Measurements from ENCODE around the gene FXYD7. TPM values are rescaled to one million over a fixed set of nuclear protein-coding genes. Genes with fewer than 3 reads are reported as not detected.

FXYD7 gene
- polyA plus RNA-seq, 1 donor (not counting 4 experiments of a cell fraction or from before 2014, with no cell fraction given), result not detected

DNA sequence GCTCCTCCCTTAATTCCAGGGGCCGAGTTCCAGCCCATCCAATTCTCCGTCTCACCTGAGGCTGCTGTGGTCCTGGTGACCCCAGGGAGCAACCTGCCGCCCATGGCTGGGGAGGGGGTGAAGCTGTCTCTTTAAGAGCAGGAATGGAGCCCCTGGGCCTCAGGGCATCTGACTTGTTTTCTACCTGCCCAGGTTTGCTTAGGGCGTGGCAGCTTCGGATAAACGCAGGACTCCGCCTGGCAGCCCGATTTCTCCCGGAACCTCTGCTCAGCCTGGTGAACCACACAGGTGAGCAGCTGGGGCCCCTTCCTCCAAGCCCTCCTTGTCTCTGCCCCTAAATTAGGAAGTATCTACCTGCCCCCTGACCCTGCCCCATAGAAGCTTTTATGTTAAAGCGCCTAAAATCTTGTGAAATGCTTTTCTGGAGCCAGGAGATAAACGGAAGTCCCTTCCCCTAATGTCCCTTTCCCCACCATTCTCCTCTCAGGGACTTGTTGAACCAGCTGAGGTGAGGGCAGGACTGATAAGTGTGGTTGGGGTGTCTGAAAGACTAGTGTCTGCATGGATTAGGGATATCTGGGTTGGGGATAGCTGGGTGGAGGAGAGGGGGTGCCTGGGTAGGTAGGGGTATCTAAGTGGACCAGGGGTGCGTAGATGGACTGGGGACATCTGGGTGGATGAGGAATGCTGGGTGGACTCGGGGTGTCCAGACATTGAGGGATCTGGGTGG is 26.8 kb upstream of the FXYD7 start:
- peak overlapping the region; percentile 93 to 95 (median 94) for H3K4me3 ChIP-seq (ENCODE audit: control insufficient read depth in 2 of 3, extremely low read depth in 1 of 3, insufficient read depth in 2 of 3, low read depth in 1 of 3, low read length in 3 of 3)
- H3K79me2 ChIP-seq (ENCODE audit: control insufficient read depth, insufficient read depth, low read length), result peaks cover 35% of the 10 kb centered on the region
- peaks cover 4 to 14% of the 10 kb centered on the region in 2 experiments for H3K36me3 ChIP-seq (ENCODE audit: control insufficient read depth in 2 of 2, extremely low read depth in 1 of 2, insufficient read depth in 2 of 2, low read length in 2 of 2)
- no peaks in the 10 kb centered on the region for H3K9me3 ChIP-seq (ENCODE audit: control insufficient read depth, low read depth, low read length)
- FAIRE-seq (peak; percentile 84), DNase-seq (ENCODE audit: low read depth, low spot score) (no peak)
- no peaks in the 10 kb centered on the region for H4K20me1 ChIP-seq (ENCODE audit: control insufficient read depth, extremely low read depth, insufficient read depth, low read length)
- dilution Hi-C loops (cut with MboI; ENCODE audit: extremely low pct_ligation_motif_present, low sequenced_read_pairs), result no loop called here
- H2AFZ ChIP-seq (ENCODE audit: control insufficient read depth, low read length), result peak overlapping the region; percentile 85
- no peaks in the 10 kb centered on the region for H3K27me3 ChIP-seq (ENCODE audit: control insufficient read depth, extremely low read depth, insufficient read depth, low read length)
- H3K4me2 ChIP-seq (ENCODE audit: control insufficient read depth, extremely low read depth, insufficient read depth, low read depth, low read length), result peak overlapping the region; percentile 100
- peak overlapping the region; percentile 91 for H3K9ac ChIP-seq (ENCODE audit: control insufficient read depth, extremely low read depth, insufficient read depth, low read length)
- H3K27ac ChIP-seq (ENCODE audit: control insufficient read depth, insufficient read depth, low read length), result peak overlapping the region; percentile 87
- no peaks in the 10 kb centered on the region for H3K9me1 ChIP-seq (ENCODE audit: control insufficient read depth, extremely low read depth, insufficient read depth, low read length)
- no peak for TF ChIP-seq CTCF (optimal IDR thresholded peaks at IDR 0.05 in 1 of 3, IDR thresholded peaks at IDR 0.05 in 1 of 3, conservative IDR thresholded peaks at IDR 0.05 in 1 of 3; ENCODE audit: extremely low read depth in 1 of 3, insufficient read depth in 2 of 3, low read length in 3 of 3)
- no peak for TF ChIP-seq EZH2 (IDR thresholded peaks at IDR 0.05; ENCODE audit: low read length)
- peaks cover 60% of the 10 kb centered on the region for H3K4me1 ChIP-seq (ENCODE audit: control insufficient read depth, extremely low read depth, insufficient read depth, low read length)

DNA sequence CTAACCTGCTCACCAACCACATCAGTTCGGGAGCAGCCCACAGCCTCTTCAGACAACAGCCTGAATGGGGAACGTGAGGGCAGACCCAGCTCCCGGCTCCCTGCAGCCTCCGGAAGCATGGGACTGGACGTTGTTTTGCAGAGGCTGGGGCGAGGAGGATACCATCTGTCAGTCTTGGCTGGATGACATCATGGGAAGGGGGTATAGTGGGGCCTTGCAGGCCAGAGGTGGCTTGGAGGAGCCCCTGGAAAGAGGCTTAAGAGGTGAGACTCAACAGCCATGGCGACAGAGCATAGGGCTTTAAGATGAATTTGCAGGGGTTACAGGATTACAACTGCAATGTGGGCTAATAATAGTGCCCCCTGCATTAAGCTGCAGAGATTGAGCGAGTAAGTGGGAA is 25.9 kb upstream of the FXYD7 start:
- H3K4me3 ChIP-seq (ENCODE audit: control insufficient read depth in 2 of 3, extremely low read depth in 1 of 3, insufficient read depth in 2 of 3, low read depth in 1 of 3, low read length in 3 of 3), result peak overlapping the region; percentile 93 to 95 (median 94)
- H3K27me3 ChIP-seq (ENCODE audit: control insufficient read depth, extremely low read depth, insufficient read depth, low read length), result no peaks in the 10 kb centered on the region
- FAIRE-seq (no peak), DNase-seq (ENCODE audit: low read depth, low spot score) (no peak)
- H2AFZ ChIP-seq (ENCODE audit: control insufficient read depth, low read length), result no peak overlapping the region
- no peaks in the 10 kb centered on the region for H3K9me3 ChIP-seq (ENCODE audit: control insufficient read depth, low read depth, low read length)
- no peaks in the 10 kb centered on the region for H4K20me1 ChIP-seq (ENCODE audit: control insufficient read depth, extremely low read depth, insufficient read depth, low read length)
- peak overlapping the region; percentile 91 for H3K9ac ChIP-seq (ENCODE audit: control insufficient read depth, extremely low read depth, insufficient read depth, low read length)
- peak overlapping the region; percentile 87 for H3K27ac ChIP-seq (ENCODE audit: control insufficient read depth, insufficient read depth, low read length)
- peaks cover 7 to 19% of the 10 kb centered on the region in 2 experiments for H3K36me3 ChIP-seq (ENCODE audit: control insufficient read depth in 2 of 2, extremely low read depth in 1 of 2, insufficient read depth in 2 of 2, low read length in 2 of 2)
- no peak for TF ChIP-seq CTCF (optimal IDR thresholded peaks at IDR 0.05 in 1 of 3, IDR thresholded peaks at IDR 0.05 in 1 of 3, conservative IDR thresholded peaks at IDR 0.05 in 1 of 3; ENCODE audit: extremely low read depth in 1 of 3, insufficient read depth in 2 of 3, low read length in 3 of 3)
- TF ChIP-seq EZH2 (IDR thresholded peaks at IDR 0.05; ENCODE audit: low read length), result no peak
- H3K9me1 ChIP-seq (ENCODE audit: control insufficient read depth, extremely low read depth, insufficient read depth, low read length), result no peaks in the 10 kb centered on the region
- H3K4me2 ChIP-seq (ENCODE audit: control insufficient read depth, extremely low read depth, insufficient read depth, low read depth, low read length), result peak overlapping the region; percentile 100
- H3K79me2 ChIP-seq (ENCODE audit: control insufficient read depth, insufficient read depth, low read length), result peaks cover 38% of the 10 kb centered on the region
- dilution Hi-C loops (cut with MboI; ENCODE audit: extremely low pct_ligation_motif_present, low sequenced_read_pairs), result no loop called here
- H3K4me1 ChIP-seq (ENCODE audit: control insufficient read depth, extremely low read depth, insufficient read depth, low read length), result peaks cover 64% of the 10 kb centered on the region
